Measurements from ENCODE around the gene TRIM23. TPM values are rescaled to one million over a fixed set of nuclear protein-coding genes. Genes with fewer than 3 reads are reported as not detected.

The TRIM23 gene
- total RNA-seq, 4 donors from 2014 or later: 3.4 to 12.4 (median 7.7) TPM

DNA sequence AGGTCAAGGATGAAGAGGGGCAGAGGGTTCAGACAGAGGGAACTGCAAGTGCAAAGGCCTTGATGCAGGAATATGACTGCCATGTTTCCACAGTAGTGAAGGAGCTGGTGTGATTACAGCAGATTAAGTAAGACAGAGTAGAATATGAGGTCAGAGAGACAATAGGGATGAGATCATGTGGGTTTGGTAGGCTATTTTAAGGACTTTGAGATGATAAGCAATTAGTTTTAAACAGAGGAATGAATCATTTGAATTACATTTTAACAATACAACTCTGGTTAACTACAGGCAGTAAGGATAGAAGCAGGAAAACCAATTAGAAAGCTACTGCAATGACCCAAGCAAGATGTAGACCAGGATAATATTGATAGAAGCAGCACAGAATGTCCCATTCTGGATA lies 68.8 kb downstream of the TRIM23 start:
- Histone ChIP-seq H3K27ac (no peak overlapping the region), H3K27me3 (no peaks in the 10 kb centered on the region), H3K4me1 (no peaks in the 10 kb centered on the region), H3K4me3 (no peak overlapping the region), H3K9me3 (no peaks in the 10 kb centered on the region), H3K36me3 (no peaks in the 10 kb centered on the region)
- TF ChIP-seq, protein P1, sequence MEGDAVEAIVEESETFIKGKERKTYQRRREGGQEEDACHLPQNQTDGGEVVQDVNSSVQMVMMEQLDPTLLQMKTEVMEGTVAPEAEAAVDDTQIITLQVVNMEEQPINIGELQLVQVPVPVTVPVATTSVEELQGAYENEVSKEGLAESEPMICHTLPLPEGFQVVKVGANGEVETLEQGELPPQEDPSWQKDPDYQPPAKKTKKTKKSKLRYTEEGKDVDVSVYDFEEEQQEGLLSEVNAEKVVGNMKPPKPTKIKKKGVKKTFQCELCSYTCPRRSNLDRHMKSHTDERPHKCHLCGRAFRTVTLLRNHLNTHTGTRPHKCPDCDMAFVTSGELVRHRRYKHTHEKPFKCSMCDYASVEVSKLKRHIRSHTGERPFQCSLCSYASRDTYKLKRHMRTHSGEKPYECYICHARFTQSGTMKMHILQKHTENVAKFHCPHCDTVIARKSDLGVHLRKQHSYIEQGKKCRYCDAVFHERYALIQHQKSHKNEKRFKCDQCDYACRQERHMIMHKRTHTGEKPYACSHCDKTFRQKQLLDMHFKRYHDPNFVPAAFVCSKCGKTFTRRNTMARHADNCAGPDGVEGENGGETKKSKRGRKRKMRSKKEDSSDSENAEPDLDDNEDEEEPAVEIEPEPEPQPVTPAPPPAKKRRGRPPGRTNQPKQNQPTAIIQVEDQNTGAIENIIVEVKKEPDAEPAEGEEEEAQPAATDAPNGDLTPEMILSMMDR (IDR thresholded peaks at IDR 0.05): no peak
- no peak for TF ChIP-seq EP300 (IDR thresholded peaks at IDR 0.05; ENCODE audit: low read depth)
- no peak for TF ChIP-seq POLR2AphosphoS5 (IDR thresholded peaks at IDR 0.05)
- no peak for TF ChIP-seq POLR2A (IDR thresholded peaks at IDR 0.05)
- no peak for DNase-seq
- in situ Hi-C loops (cut with MboI; ENCODE audit: low pct_ligation_motif_present in 1 of 4, low pct_unique_long_range_greater_than_20kb in 1 of 4, low sequenced_read_pairs in 3 of 4) (no loop called here), intact Hi-C loops (cut with DNase I; ENCODE audit: low total_unique reads) (no loop called here)

DNA sequence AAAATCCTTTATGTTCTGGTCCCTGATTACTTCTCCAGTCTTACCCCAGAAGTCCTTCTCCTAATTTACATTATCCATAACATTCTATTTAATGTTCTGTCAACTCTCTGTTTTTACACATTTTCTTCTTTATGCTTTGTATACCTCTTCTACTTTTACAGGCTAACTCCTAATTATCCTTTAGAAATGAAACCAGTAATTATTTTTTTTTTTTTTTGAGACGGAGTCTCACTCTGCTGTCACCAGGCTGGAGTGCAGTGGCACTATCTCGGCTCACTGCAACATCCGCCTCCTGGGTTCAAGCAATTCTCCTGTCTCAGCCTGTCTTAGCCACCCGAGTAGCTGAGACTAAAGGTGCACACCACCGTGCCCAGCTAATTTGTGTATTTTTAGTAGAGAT lies 70.2 kb downstream of the TRIM23 start:
- no peak for TF ChIP-seq EP300 (IDR thresholded peaks at IDR 0.05; ENCODE audit: low read depth)
- TF ChIP-seq POLR2A (IDR thresholded peaks at IDR 0.05): no peak
- TF ChIP-seq, protein P1 (IDR thresholded peaks at IDR 0.05): no peak
- TF ChIP-seq POLR2AphosphoS5 (IDR thresholded peaks at IDR 0.05): no peak
- 50 to 88% methylated on average over 2 to 5 of the region's 5 CpGs for WGBS, 2 donors (ENCODE audit: low coverage in 1 of 2)
- Histone ChIP-seq H3K27me3 (no peaks in the 10 kb centered on the region), H3K9me3 (no peaks in the 10 kb centered on the region), H3K27ac (no peak overlapping the region), H3K36me3 (no peaks in the 10 kb centered on the region), H3K4me3 (no peak overlapping the region), H3K4me1 (no peaks in the 10 kb centered on the region)
- in situ Hi-C loops (cut with MboI; ENCODE audit: low pct_ligation_motif_present in 1 of 4, low pct_unique_long_range_greater_than_20kb in 1 of 4, low sequenced_read_pairs in 3 of 4) (no loop called here), intact Hi-C loops (cut with DNase I; ENCODE audit: low total_unique reads) (no loop called here)
- no peak for DNase-seq

DNA sequence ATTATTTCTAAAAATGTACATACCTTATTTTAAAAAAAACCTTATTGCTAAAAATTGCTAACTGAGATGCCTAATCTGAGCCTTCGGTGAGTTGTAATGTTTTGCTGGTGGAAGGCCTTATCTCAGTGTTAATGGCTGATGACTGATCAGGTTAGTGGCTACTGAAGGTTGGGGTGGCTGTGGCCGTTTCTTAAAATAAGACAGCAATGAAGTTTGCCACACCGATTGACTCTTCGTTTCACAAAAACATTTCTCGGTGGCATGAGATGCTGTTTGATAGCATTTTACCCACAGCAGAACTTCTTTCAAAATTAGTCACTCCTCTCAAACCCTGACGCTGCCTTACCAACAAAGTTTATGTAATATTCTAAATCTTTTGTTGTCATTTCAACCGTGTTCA lies 75.9 kb downstream of the TRIM23 start:
- Histone ChIP-seq H3K4me1 (no peaks in the 10 kb centered on the region), H3K36me3 (no peaks in the 10 kb centered on the region), H3K4me3 (no peak overlapping the region), H3K27me3 (no peaks in the 10 kb centered on the region), H3K27ac (no peak overlapping the region), H3K9me3 (no peaks in the 10 kb centered on the region)
- intact Hi-C loops (cut with DNase I; ENCODE audit: low total_unique reads) (no loop called here), in situ Hi-C loops (cut with MboI; ENCODE audit: low pct_ligation_motif_present in 1 of 4, low pct_unique_long_range_greater_than_20kb in 1 of 4, low sequenced_read_pairs in 3 of 4) (no loop called here)
- WGBS, 2 donors (ENCODE audit: low coverage in 1 of 2): 87 to 90% methylated on average over 7 of the region's 7 CpGs
- TF ChIP-seq, protein P1 (IDR thresholded peaks at IDR 0.05): no peak
- no peak for TF ChIP-seq POLR2AphosphoS5 (IDR thresholded peaks at IDR 0.05)
- TF ChIP-seq POLR2A (IDR thresholded peaks at IDR 0.05): no peak
- TF ChIP-seq EP300 (IDR thresholded peaks at IDR 0.05; ENCODE audit: low read depth): no peak
- DNase-seq: no peak

DNA sequence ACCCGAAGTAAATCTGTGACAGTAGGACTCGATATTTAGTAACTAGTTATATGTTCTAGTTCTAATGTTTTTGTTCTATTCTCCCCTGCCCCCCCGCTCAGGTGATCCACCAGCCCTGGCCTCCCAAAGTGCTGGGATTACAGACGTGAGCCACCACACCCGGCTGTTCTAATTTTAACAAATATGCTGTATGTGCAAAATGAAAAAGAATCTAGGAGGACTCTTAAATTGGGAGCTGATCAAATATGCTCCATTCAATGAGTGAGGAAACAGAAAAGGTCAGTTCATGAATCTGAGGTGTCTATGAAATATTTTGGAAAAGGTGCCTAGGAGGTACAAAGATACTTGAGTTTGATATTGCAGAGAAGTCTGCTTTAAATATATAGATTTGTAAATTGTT lies 78.0 kb downstream of the TRIM23 start:
- intact Hi-C loops (cut with DNase I; ENCODE audit: low total_unique reads) (no loop called here), in situ Hi-C loops (cut with MboI; ENCODE audit: low pct_ligation_motif_present in 1 of 4, low pct_unique_long_range_greater_than_20kb in 1 of 4, low sequenced_read_pairs in 3 of 4) (no loop called here)
- Histone ChIP-seq H3K27me3 (no peaks in the 10 kb centered on the region), H3K27ac (no peak overlapping the region), H3K4me1 (no peaks in the 10 kb centered on the region), H3K36me3 (no peaks in the 10 kb centered on the region), H3K4me3 (no peak overlapping the region), H3K9me3 (no peaks in the 10 kb centered on the region)
- no peak for DNase-seq
- TF ChIP-seq POLR2AphosphoS5 (IDR thresholded peaks at IDR 0.05): no peak
- TF ChIP-seq POLR2A (IDR thresholded peaks at IDR 0.05): no peak
- TF ChIP-seq, protein P1 (IDR thresholded peaks at IDR 0.05): no peak
- no peak for TF ChIP-seq EP300 (IDR thresholded peaks at IDR 0.05; ENCODE audit: low read depth)
- 92 to 100% methylated on average over 5 of the region's 5 CpGs for WGBS, 2 donors (ENCODE audit: low coverage in 1 of 2)

All from transverse colon (tissue), 4 donors.